CD4-positive, alpha-beta T cell (primary cell): ENCODE measurements around the gene UNC13B. TPM values are rescaled to one million over a fixed set of nuclear protein-coding genes. Genes with fewer than 3 reads are reported as not detected.

ENCODE experiments used
- ATAC-seq: fragments of 200-7000 bp; cut with Tn5 transposase; one replicate; pipeline ENCODE4 v1.10.0; 2022; ENCODE audit warnings: mild to moderate bottlenecking; ENCODE audit not compliant: poor library complexity
- CTCF ChIA-PET: fragments of 350-600 bp; sonication (Branson Sonifier 250); formaldehyde crosslinking; loops from one replicate; lab custom pipeline; 2021; ENCODE audit warnings: antibody characterized with exemption, inconsistent platforms; lab: Charles Lee
- POLR2A ChIA-PET: fragments of 350-600 bp; sonication (Branson Sonifier 250); formaldehyde crosslinking; loops from one replicate; lab custom pipeline; 2021; ENCODE audit warnings: antibody characterized with exemption, inconsistent platforms; lab: Charles Lee
- DNase-seq, 14 experiments: peaks; one replicate each; pipeline ENCODE4 v3.0.0-alpha.2; 2013 to 2020; ENCODE audit warnings: mixed read lengths in 2 of 14
- H3K27ac ChIP-seq, 2 donors: one replicate each; pipeline versions ENCODE4 v1.5.1 to v1.7.0; 2013; ENCODE audit warnings: low read length in 2 of 2, low read depth in 1 of 2, mild to moderate bottlenecking in 1 of 2
- H3K27me3 ChIP-seq, 2 experiments: 1 replicate in 1 of 2; 2 replicates in 1 of 2; pipeline versions ENCODE4 v1.6.1 to v1.7.0; 2013; ENCODE audit warnings: low read length in 2 of 2, control low read depth in 1 of 2, mild to moderate bottlenecking in 1 of 2, moderate library complexity in 1 of 2; ENCODE audit not compliant: insufficient read depth in 2 of 2, control insufficient read depth in 1 of 2
- H3K36me3 ChIP-seq: one replicate; pipeline ENCODE4 v1.6.1; 2013; ENCODE audit warnings: low read length, control low read depth; ENCODE audit not compliant: insufficient read depth
- H3K4me1 ChIP-seq: one replicate; pipeline ENCODE4 v1.6.1; 2013; ENCODE audit warnings: low read length, control low read depth; ENCODE audit not compliant: insufficient read depth
- H3K4me3 ChIP-seq: one replicate; pipeline ENCODE4 v1.5.1; 2013; ENCODE audit warnings: mild to moderate bottlenecking, low read length, moderate library complexity
- H3K9me3 ChIP-seq, 2 experiments: 1 replicate in 1 of 2; 2 replicates in 1 of 2; pipeline versions ENCODE4 v1.6.1 to v1.7.0; 2013; ENCODE audit warnings: low read length in 2 of 2, mild to moderate bottlenecking in 2 of 2, control low read depth in 1 of 2, moderate library complexity in 1 of 2; ENCODE audit not compliant: control insufficient read depth in 1 of 2, insufficient read depth in 1 of 2
- H3K27ac Mint-ChIP-seq: one replicate; pipeline ENCODE4 v1.8.0; 2020; ENCODE audit warnings: mixed read lengths
- H3K27me3 Mint-ChIP-seq: one replicate; pipeline ENCODE4 v1.8.0; 2021; ENCODE audit warnings: mixed read lengths
- H3K36me3 Mint-ChIP-seq: one replicate; pipeline ENCODE4 v1.8.0; 2021; ENCODE audit warnings: low read depth, mixed read lengths
- H3K4me1 Mint-ChIP-seq: one replicate; pipeline ENCODE4 v1.8.0; 2021; ENCODE audit warnings: low read depth, mixed read lengths
- H3K4me3 Mint-ChIP-seq: one replicate; pipeline ENCODE4 v1.8.0; 2020; ENCODE audit warnings: mild to moderate bottlenecking, mixed read lengths
- H3K9me3 Mint-ChIP-seq: one replicate; pipeline ENCODE4 v1.8.0; 2020; ENCODE audit warnings: mixed read lengths
- intact Hi-C, 2 experiments: fragments of 100-400 bp; cut with DNase I in 1 of 2; cut with micrococcal nuclease in 1 of 2; formaldehyde crosslinking; loops; one replicate each; pipeline versions ENCODE4 v1.15.1 to v1.9.0; 2023 to 2025; cut with DNase I, micrococcal nuclease
- total RNA-seq, 174 experiments: library from RNA in 2 of 174; stranded (reverse) in 2 of 174; gene quantifications; one replicate each; pipeline ENCODE4 v1.2.3 and lab custom pipeline; 2021 to 2026
- TF ChIP-seq, protein P1 (sequence below): fragments of 200-600 bp; IDR thresholded peaks from one replicate; pipeline ENCODE4 v1.8.0; 2022; ENCODE audit warnings: antibody characterized with exemption, mild to moderate bottlenecking

Gene UNC13B
- total RNA-seq, 2 experiments from 2014 or later = 0.38 to 0.84 TPM

- Mint-ChIP-seq H3K36me3 (no peaks in the 10 kb centered on the region), H3K27me3 (peaks cover 10% of the 10 kb centered on the region), H3K27ac (no peak overlapping the region), H3K4me1 (peaks cover 15% of the 10 kb centered on the region), H3K9me3 (no peaks in the 10 kb centered on the region), H3K4me3 (no peak overlapping the region)
- TF ChIP-seq, protein P1, sequence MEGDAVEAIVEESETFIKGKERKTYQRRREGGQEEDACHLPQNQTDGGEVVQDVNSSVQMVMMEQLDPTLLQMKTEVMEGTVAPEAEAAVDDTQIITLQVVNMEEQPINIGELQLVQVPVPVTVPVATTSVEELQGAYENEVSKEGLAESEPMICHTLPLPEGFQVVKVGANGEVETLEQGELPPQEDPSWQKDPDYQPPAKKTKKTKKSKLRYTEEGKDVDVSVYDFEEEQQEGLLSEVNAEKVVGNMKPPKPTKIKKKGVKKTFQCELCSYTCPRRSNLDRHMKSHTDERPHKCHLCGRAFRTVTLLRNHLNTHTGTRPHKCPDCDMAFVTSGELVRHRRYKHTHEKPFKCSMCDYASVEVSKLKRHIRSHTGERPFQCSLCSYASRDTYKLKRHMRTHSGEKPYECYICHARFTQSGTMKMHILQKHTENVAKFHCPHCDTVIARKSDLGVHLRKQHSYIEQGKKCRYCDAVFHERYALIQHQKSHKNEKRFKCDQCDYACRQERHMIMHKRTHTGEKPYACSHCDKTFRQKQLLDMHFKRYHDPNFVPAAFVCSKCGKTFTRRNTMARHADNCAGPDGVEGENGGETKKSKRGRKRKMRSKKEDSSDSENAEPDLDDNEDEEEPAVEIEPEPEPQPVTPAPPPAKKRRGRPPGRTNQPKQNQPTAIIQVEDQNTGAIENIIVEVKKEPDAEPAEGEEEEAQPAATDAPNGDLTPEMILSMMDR = no peak
- Histone ChIP-seq H3K4me3 (no peak overlapping the region), H3K4me1 (no peaks in the 10 kb centered on the region), H3K36me3 (no peaks in the 10 kb centered on the region), H3K27me3 (no peaks in the 10 kb centered on the region), H3K27ac (no peak overlapping the region), H3K9me3 (no peaks in the 10 kb centered on the region)
- ATAC-seq = no peak
- DNase-seq = no peak
- intact Hi-C loops = no loop called here
- POLR2A ChIA-PET = no interaction called here
- CTCF ChIA-PET = no interaction called here
These were observed 118.1 kb downstream of the UNC13B start for GRCh38 chr9:35279946-35280345.

- DNase-seq = no peak
- Histone ChIP-seq H3K4me1 (no peaks in the 10 kb centered on the region), H3K9me3 (no peaks in the 10 kb centered on the region), H3K4me3 (no peak overlapping the region), H3K27me3 (no peaks in the 10 kb centered on the region), H3K27ac (no peak overlapping the region), H3K36me3 (no peaks in the 10 kb centered on the region)
- CTCF ChIA-PET = no interaction called here
- H3K4me3 Mint-ChIP-seq = no peak overlapping the region
- H3K27me3 Mint-ChIP-seq = peaks cover 12% of the 10 kb centered on the region
- intact Hi-C loops = no loop called here
- POLR2A ChIA-PET = no interaction called here
- no peak overlapping the region for H3K27ac Mint-ChIP-seq
- ATAC-seq = no peak
- H3K4me1 Mint-ChIP-seq = peaks cover 15% of the 10 kb centered on the region
- TF ChIP-seq, protein P1 = no peak
- no peaks in the 10 kb centered on the region for H3K9me3 Mint-ChIP-seq
- no peaks in the 10 kb centered on the region for H3K36me3 Mint-ChIP-seq
These were observed 118.6 kb downstream of the UNC13B start for GRCh38 chr9:35280399-35280798.

DNA sequence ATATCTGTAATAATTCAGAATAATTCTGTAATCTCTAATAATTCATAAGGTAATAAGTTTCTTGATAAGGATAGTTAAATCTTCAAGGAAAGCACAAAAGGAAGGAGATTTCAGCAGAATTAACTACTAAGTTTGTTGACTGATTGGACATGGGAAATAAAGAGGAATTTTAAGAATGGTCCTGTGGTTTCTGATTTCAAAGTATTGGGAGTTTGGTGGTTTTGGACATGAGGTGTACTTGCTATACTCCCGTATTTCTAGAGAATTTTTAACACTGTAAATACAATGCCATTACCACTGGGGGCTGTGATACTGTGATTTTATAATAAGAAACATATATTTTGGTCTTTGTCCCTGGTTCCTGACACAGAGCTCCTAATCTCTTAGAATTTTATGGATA lies 123.9 kb downstream of the UNC13B start:
- Mint-ChIP-seq H3K4me3 (no peak overlapping the region), H3K4me1 (no peaks in the 10 kb centered on the region), H3K27me3 (peaks cover 27% of the 10 kb centered on the region), H3K36me3 (no peaks in the 10 kb centered on the region), H3K9me3 (no peaks in the 10 kb centered on the region), H3K27ac (no peak overlapping the region)
- Histone ChIP-seq H3K4me1 (no peaks in the 10 kb centered on the region), H3K4me3 (no peak overlapping the region), H3K27me3 (no peaks in the 10 kb centered on the region), H3K36me3 (no peaks in the 10 kb centered on the region), H3K9me3 (no peaks in the 10 kb centered on the region), H3K27ac (no peak overlapping the region)
- intact Hi-C loops = no loop called here
- TF ChIP-seq, protein P1 = no peak
- DNase-seq (no peak), ATAC-seq (no peak)
- POLR2A ChIA-PET = no interaction called here
- CTCF ChIA-PET = interaction anchor here (0.6 kb wide), 1 partner anchor 151 kb away, joined by 3 read pairs; no protein-coding TSS in a partner anchor
